ENCODE measurements around the gene GRM4. TPM values are rescaled to one million over a fixed set of nuclear protein-coding genes. Genes with fewer than 3 reads are reported as not detected.

GRM4 gene
- total and polyA plus RNA-seq, 9 of the 15 experiments (the other 6 are each of a cell fraction or from before 2014, with no cell fraction given): 0.18 TPM; not detected in 8

DNA sequence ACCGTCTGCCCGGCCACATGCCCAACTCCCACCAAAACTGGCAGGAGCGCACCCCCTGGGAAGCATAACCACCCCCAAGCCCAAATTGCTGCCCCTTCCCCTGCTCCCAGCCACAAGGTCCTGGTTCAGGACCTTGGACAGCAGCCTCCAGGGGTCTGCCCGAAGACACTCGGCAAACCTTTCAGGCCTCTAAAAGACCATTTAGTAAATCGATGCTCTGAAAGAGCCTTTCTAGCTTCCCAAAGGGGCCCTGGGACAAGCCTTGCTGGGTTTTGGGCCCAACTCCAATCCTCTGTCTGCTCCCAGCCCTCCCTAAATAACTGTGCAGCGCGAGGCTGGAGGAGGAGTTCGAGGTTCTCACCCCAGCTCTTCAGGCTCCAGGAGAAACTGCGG lies 30.5 kb downstream of the GRM4 start (continued):
- TF ChIP-seq FOXP1 (CRISPR knock-in tag; IDR thresholded peaks at IDR 0.05): 0 out of 2 replicates have a peak, but pooled peaks have one; percentile 41
- no peak for TF ChIP-seq STAG1 (CRISPR knock-in tag; IDR thresholded peaks at IDR 0.05; ENCODE audit: borderline replicate concordance)
- peak; percentile 24; the same call in 1 of the 2 replicates for TF ChIP-seq NCOA1 (IDR thresholded peaks at IDR 0.05; ENCODE audit: low read depth)
- TF ChIP-seq, protein P1, sequence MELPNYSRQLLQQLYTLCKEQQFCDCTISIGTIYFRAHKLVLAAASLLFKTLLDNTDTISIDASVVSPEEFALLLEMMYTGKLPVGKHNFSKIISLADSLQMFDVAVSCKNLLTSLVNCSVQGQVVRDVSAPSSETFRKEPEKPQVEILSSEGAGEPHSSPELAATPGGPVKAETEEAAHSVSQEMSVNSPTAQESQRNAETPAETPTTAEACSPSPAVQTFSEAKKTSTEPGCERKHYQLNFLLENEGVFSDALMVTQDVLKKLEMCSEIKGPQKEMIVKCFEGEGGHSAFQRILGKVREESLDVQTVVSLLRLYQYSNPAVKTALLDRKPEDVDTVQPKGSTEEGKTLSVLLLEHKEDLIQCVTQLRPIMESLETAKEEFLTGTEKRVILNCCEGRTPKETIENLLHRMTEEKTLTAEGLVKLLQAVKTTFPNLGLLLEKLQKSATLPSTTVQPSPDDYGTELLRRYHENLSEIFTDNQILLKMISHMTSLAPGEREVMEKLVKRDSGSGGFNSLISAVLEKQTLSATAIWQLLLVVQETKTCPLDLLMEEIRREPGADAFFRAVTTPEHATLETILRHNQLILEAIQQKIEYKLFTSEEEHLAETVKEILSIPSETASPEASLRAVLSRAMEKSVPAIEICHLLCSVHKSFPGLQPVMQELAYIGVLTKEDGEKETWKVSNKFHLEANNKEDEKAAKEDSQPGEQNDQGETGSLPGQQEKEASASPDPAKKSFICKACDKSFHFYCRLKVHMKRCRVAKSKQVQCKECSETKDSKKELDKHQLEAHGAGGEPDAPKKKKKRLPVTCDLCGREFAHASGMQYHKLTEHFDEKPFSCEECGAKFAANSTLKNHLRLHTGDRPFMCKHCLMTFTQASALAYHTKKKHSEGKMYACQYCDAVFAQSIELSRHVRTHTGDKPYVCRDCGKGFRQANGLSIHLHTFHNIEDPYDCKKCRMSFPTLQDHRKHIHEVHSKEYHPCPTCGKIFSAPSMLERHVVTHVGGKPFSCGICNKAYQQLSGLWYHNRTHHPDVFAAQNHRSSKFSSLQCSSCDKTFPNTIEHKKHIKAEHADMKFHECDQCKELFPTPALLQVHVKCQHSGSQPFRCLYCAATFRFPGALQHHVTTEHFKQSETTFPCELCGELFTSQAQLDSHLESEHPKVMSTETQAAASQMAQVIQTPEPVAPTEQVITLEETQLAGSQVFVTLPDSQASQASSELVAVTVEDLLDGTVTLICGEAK (IDR thresholded peaks at IDR 0.05): no peak
- TF ChIP-seq, protein P1 (CRISPR knock-in tag; IDR thresholded peaks at IDR 0.05): 0 out of 2 replicates have a peak, but pooled peaks have one; percentile 39
- TF ChIP-seq CAMTA2 (CRISPR knock-in tag; conservative IDR thresholded peaks at IDR 0.05): no peak
- TF ChIP-seq, protein P2, sequence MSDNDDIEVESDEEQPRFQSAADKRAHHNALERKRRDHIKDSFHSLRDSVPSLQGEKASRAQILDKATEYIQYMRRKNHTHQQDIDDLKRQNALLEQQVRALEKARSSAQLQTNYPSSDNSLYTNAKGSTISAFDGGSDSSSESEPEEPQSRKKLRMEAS (CRISPR knock-in tag; IDR thresholded peaks at IDR 0.05): peak; percentile 31; the same call in 1 of the 2 replicates
- TF ChIP-seq, protein P3, sequence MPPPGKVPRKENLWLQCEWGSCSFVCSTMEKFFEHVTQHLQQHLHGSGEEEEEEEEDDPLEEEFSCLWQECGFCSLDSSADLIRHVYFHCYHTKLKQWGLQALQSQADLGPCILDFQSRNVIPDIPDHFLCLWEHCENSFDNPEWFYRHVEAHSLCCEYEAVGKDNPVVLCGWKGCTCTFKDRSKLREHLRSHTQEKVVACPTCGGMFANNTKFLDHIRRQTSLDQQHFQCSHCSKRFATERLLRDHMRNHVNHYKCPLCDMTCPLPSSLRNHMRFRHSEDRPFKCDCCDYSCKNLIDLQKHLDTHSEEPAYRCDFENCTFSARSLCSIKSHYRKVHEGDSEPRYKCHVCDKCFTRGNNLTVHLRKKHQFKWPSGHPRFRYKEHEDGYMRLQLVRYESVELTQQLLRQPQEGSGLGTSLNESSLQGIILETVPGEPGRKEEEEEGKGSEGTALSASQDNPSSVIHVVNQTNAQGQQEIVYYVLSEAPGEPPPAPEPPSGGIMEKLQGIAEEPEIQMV (tag; conservative IDR thresholded peaks at IDR 0.05; ENCODE audit: low read depth): no peak
- peak; percentile 56; the same call in 1 of the 2 replicates for TF ChIP-seq ZNF766 (CRISPR knock-in tag; conservative IDR thresholded peaks at IDR 0.05)
- peak; percentile 64 for TF ChIP-seq ZNF263 (CRISPR knock-in tag; IDR thresholded peaks at IDR 0.05; ENCODE audit: borderline replicate concordance)
- TF ChIP-seq ZNF707 (CRISPR knock-in tag; conservative IDR thresholded peaks at IDR 0.05): no peak
- TF ChIP-seq TEAD1 (CRISPR knock-in tag; IDR thresholded peaks at IDR 0.05): peak in 1 of 2 experiments; percentile 67; a peak in 1 of 4 replicates
- no peak for TF ChIP-seq KAT7 (CRISPR knock-in tag; IDR thresholded peaks at IDR 0.05; ENCODE audit: borderline replicate concordance)
- peak; percentile 95 for TF ChIP-seq PRMT5 (CRISPR knock-in tag; IDR thresholded peaks at IDR 0.05)
- TF ChIP-seq MYNN (IDR thresholded peaks at IDR 0.05): no peak
- 0 out of 2 replicates have a peak, but pooled peaks have one; percentile 28 for TF ChIP-seq MYNN (CRISPR knock-in tag; IDR thresholded peaks at IDR 0.05)
- TF ChIP-seq ETV6 (IDR thresholded peaks at IDR 0.05; ENCODE audit: borderline replicate concordance in 1 of 2, low read depth in 2 of 2, low read length in 1 of 2): no peak
- TF ChIP-seq ETV6 (CRISPR knock-in tag; IDR thresholded peaks at IDR 0.05; ENCODE audit: borderline replicate concordance): no peak
- no peak for TF ChIP-seq SP2 (IDR thresholded peaks at IDR 0.05; ENCODE audit: extremely low read depth, low read depth, low read length, poor library complexity, severe bottlenecking)
